SH-SY5Y (cell line): ENCODE measurements around the gene DENND2C.

Experiments
- GATA2 ChIP-seq: IDR thresholded peaks from 2 replicates; pipeline ENCODE4 v1.6.1; 2011; ENCODE audit warnings: mild to moderate bottlenecking, low read depth, low read length
- GATA3 ChIP-seq: IDR thresholded peaks from 2 replicates; pipeline ENCODE4 v1.6.1; 2011; ENCODE audit warnings: low read depth, mild to moderate bottlenecking, low read length, moderate library complexity

- no peak for TF ChIP-seq GATA3
- TF ChIP-seq GATA2: no peak
Observed at GRCh38 chr1:114535401-114535800, 134.4 kb downstream of the DENND2C start.
